ENCODE results near the gene EYS.

EYS gene

DNA sequence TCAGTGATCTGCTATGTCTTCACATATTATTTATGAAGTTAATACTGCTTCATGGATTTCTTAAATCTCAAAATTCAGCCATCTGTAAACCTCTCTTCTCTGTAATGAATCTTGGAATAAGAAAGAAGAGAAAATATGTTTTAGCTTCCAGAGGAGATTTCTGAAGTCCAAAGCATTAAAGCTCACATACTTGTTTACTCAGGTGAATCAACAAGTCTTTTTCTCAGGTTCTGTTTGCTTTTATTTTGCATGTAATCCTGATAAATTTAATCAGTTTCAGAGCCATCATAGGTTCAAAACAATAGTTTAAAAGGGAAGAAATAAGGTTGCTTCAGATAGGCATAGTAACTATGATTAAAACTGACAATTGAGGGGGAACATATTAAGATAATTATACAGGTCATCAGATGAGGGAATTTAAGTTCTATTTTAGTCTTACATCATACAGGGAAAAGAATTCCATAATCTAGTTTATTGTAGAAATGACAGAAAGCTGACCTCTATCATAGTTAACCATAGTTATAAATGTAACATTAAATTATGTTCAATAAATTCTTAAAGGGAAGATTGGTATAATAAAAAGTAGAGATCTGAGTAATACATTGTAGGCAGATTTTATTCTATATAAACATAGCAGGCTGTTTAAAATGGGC is 716.2 kb downstream of the EYS start:
- H2AFZ ChIP-seq (ENCODE audit: low read length, unreplicated experiment), result no peak overlapping the region
- H3K4me3 ChIP-seq (ENCODE audit: low read depth, low read length), result no peak overlapping the region
- no peak overlapping the region for H3K27ac ChIP-seq (ENCODE audit: low read depth, low read length)
- peaks cover 21% of the 10 kb centered on the region; the same call in 1 of the 2 replicates for H3K27me3 ChIP-seq (ENCODE audit: insufficient read depth, low read length)
- H3K36me3 ChIP-seq (ENCODE audit: insufficient read depth, low read length), result no peaks in the 10 kb centered on the region
- no peaks in the 10 kb centered on the region for H3K79me2 ChIP-seq (ENCODE audit: control insufficient read depth, insufficient read depth, low read length, unreplicated experiment)
- H3K4me1 ChIP-seq (ENCODE audit: control insufficient read depth, insufficient read depth, low read length, unreplicated experiment), result no peaks in the 10 kb centered on the region

DNA sequence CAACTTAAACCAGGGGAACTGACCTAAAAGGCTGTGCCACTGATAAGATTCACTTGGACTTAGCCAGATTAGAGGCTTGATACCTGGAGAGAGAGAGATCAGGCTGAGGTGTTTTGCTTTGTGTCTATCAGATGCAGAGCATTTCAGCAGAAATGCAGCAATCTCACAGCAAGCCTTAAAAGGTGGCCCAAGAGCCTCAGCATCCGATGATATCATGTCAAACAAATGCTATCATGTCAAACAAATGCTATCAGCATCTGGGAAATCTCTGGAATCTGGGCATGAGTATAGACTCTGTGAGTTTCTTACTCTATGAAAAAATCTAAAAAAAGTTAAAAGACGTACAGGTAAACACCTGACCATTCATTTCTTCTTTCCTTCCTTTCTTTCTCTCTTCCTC is 718.9 kb downstream of the EYS start:
- H3K4me3 ChIP-seq (ENCODE audit: low read depth, low read length), result no peak overlapping the region
- no peaks in the 10 kb centered on the region for H3K4me1 ChIP-seq (ENCODE audit: control insufficient read depth, insufficient read depth, low read length, unreplicated experiment)
- H3K36me3 ChIP-seq (ENCODE audit: insufficient read depth, low read length), result no peaks in the 10 kb centered on the region
- H3K79me2 ChIP-seq (ENCODE audit: control insufficient read depth, insufficient read depth, low read length, unreplicated experiment), result no peaks in the 10 kb centered on the region
- no peak overlapping the region for H3K27ac ChIP-seq (ENCODE audit: low read depth, low read length)
- peaks cover 24% of the 10 kb centered on the region; the same call in 1 of the 2 replicates for H3K27me3 ChIP-seq (ENCODE audit: insufficient read depth, low read length)
- H2AFZ ChIP-seq (ENCODE audit: low read length, unreplicated experiment), result no peak overlapping the region

DNA sequence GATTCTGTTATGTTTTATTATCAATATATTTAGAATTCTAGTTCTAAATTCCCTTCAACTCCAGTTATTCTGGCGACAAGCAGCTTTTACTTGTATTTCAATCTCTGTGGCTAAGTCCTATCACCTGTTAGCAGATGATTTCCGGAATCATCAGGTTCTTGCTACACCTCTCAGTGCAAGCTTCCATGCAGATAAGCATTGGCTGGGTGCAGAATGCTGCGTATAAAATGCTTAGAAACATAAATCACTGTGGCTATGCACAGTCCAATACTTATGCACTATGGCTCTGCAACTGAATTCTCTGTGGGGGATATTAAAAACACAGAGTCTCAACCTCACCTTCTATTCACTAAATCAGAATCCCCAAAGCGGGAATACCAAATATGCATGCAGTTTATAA is 720.0 kb downstream of the EYS start:
- Histone ChIP-seq H3K4me3 (ENCODE audit: low read depth, low read length) (no peak overlapping the region), H3K36me3 (ENCODE audit: insufficient read depth, low read length) (no peaks in the 10 kb centered on the region), H3K4me1 (ENCODE audit: control insufficient read depth, insufficient read depth, low read length, unreplicated experiment) (no peaks in the 10 kb centered on the region), H2AFZ (ENCODE audit: low read length, unreplicated experiment) (no peak overlapping the region), H3K27ac (ENCODE audit: low read depth, low read length) (no peak overlapping the region), H3K79me2 (ENCODE audit: control insufficient read depth, insufficient read depth, low read length, unreplicated experiment) (no peaks in the 10 kb centered on the region), H3K27me3 (ENCODE audit: insufficient read depth, low read length) (peaks cover 24% of the 10 kb centered on the region; the same call in 1 of the 2 replicates)

DNA sequence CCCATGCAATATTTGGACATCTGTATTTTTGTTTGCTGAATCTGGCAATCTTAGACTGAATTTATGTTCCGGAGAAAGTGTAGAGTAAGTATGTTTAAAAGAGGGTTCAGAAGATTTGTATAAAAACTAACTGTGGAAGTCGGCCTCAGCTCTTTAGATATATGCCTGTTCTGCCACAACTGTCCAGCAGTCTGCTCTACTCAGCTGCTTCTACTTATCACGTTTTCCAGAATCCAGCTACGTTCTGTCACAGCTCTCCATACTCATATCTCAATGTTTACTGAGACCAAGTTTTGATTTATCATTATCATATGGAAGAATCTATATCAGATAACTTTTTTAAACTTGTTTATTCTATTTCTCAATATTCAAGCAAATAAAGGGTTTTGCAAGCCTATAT is 721.3 kb downstream of the EYS start:
- Histone ChIP-seq H3K4me3 (ENCODE audit: low read depth, low read length) (no peak overlapping the region), H3K27ac (ENCODE audit: low read depth, low read length) (no peak overlapping the region), H3K27me3 (ENCODE audit: insufficient read depth, low read length) (peaks cover 16% of the 10 kb centered on the region; the same call in 1 of the 2 replicates), H3K4me1 (ENCODE audit: control insufficient read depth, insufficient read depth, low read length, unreplicated experiment) (no peaks in the 10 kb centered on the region), H3K79me2 (ENCODE audit: control insufficient read depth, insufficient read depth, low read length, unreplicated experiment) (no peaks in the 10 kb centered on the region), H3K36me3 (ENCODE audit: insufficient read depth, low read length) (no peaks in the 10 kb centered on the region), H2AFZ (ENCODE audit: low read length, unreplicated experiment) (no peak overlapping the region)

DNA sequence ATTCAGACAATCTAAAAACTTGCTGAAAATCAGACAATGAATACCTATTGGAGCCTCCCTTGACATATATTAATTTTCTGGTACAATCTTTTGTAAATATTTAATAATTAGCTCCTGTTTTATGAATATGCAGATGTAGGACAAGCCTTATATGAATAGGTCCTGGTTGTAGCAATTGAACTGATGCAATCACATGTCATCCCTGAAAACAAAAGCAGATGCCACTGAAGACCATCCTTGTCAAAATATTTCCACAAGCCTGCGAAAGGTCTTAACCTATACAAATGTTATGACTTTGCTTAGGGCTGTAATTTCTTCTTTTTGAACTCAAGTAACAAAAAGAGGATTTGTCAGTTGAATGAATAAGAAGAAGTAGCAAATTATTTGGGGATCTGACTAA is 722.1 kb downstream of the EYS start:
- Histone ChIP-seq H3K79me2 (ENCODE audit: control insufficient read depth, insufficient read depth, low read length, unreplicated experiment) (no peaks in the 10 kb centered on the region), H2AFZ (ENCODE audit: low read length, unreplicated experiment) (no peak overlapping the region), H3K27ac (ENCODE audit: low read depth, low read length) (no peak overlapping the region), H3K4me1 (ENCODE audit: control insufficient read depth, insufficient read depth, low read length, unreplicated experiment) (no peaks in the 10 kb centered on the region), H3K4me3 (ENCODE audit: low read depth, low read length) (no peak overlapping the region), H3K27me3 (ENCODE audit: insufficient read depth, low read length) (peaks cover 10% of the 10 kb centered on the region; the same call in 1 of the 2 replicates), H3K36me3 (ENCODE audit: insufficient read depth, low read length) (no peaks in the 10 kb centered on the region)

DNA sequence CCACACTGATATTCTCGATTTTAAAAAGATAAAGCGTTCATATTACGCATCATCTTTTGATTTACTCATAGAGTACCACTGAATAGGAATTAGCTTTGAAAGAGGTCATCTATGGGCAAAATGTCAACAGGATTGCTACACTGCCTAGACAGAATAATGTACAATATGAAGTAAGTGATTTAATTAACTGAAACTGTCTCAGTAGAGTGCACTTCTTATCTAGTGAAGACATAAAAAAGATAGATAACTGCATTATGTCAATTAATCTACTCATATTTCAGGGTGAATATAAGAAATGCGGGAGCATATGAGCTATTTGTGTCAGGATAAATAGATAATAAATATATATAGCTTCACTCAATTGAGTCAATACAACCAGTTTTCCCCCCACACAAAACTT is 723.9 kb downstream of the EYS start:
- no peak overlapping the region for H2AFZ ChIP-seq (ENCODE audit: low read length, unreplicated experiment)

DNA sequence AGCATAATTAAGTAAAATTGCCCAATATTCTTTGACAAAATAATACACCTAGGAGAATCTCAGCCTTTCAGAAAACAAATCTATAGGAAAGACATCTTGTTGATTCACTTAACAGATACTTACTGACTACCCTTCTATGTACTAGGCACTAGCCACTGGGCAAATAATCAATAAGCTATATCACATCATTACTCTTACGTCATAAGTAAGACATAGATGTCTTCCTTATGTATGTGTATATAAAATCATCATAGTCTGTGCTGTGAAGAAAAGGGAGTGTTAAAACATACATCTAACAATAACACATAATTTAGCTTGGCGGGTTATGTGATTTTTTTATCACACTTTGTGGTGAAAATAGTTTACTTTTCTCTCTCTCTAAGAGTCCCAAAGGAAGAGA is 733.9 kb downstream of the EYS start:
- Histone ChIP-seq H3K27me3 (ENCODE audit: insufficient read depth, low read length) (peaks cover 11% of the 10 kb centered on the region; the same call in 1 of the 2 replicates), H3K4me1 (ENCODE audit: control insufficient read depth, insufficient read depth, low read length, unreplicated experiment) (no peaks in the 10 kb centered on the region), H2AFZ (ENCODE audit: low read length, unreplicated experiment) (no peak overlapping the region), H3K27ac (ENCODE audit: low read depth, low read length) (no peak overlapping the region), H3K36me3 (ENCODE audit: insufficient read depth, low read length) (no peaks in the 10 kb centered on the region), H3K4me3 (ENCODE audit: low read depth, low read length) (no peak overlapping the region), H3K79me2 (ENCODE audit: control insufficient read depth, insufficient read depth, low read length, unreplicated experiment) (no peaks in the 10 kb centered on the region)

More for the DNA sequence above, 723.9 kb downstream of the EYS start:
- no peaks in the 10 kb centered on the region for H3K79me2 ChIP-seq (ENCODE audit: control insufficient read depth, insufficient read depth, low read length, unreplicated experiment)
- H3K4me3 ChIP-seq (ENCODE audit: low read depth, low read length), result no peak overlapping the region
- no peak overlapping the region for H3K27ac ChIP-seq (ENCODE audit: low read depth, low read length)
- no peaks in the 10 kb centered on the region for H3K4me1 ChIP-seq (ENCODE audit: control insufficient read depth, insufficient read depth, low read length, unreplicated experiment)
- H3K36me3 ChIP-seq (ENCODE audit: insufficient read depth, low read length), result no peaks in the 10 kb centered on the region
- H3K27me3 ChIP-seq (ENCODE audit: insufficient read depth, low read length), result peaks cover 8% of the 10 kb centered on the region; the same call in 1 of the 2 replicates

DNA sequence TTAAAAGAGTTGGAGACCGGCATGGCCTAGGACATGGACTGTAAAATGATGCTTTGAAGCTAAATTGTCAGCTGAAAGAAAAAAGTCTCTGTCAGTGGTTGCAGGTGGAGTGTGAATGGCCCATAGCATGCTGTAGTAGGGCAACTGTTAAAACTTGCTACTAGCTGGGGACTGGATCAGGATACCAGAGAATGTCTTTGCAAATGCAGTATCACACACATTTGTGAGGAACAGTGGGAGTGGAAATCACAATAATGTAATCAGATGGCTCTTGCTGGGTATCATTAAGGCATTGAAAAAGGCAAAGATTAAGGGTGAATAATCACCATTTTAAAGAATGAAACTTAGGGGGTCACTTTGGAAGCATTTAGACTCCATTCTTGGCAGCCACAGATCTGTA is 737.9 kb downstream of the EYS start:
- Histone ChIP-seq H2AFZ (ENCODE audit: low read length, unreplicated experiment) (no peak overlapping the region), H3K27me3 (ENCODE audit: insufficient read depth, low read length) (peaks cover 11% of the 10 kb centered on the region; the same call in 1 of the 2 replicates), H3K27ac (ENCODE audit: low read depth, low read length) (no peak overlapping the region), H3K79me2 (ENCODE audit: control insufficient read depth, insufficient read depth, low read length, unreplicated experiment) (no peaks in the 10 kb centered on the region), H3K36me3 (ENCODE audit: insufficient read depth, low read length) (no peaks in the 10 kb centered on the region), H3K4me3 (ENCODE audit: low read depth, low read length) (no peak overlapping the region), H3K4me1 (ENCODE audit: control insufficient read depth, insufficient read depth, low read length, unreplicated experiment) (no peaks in the 10 kb centered on the region)

DNA sequence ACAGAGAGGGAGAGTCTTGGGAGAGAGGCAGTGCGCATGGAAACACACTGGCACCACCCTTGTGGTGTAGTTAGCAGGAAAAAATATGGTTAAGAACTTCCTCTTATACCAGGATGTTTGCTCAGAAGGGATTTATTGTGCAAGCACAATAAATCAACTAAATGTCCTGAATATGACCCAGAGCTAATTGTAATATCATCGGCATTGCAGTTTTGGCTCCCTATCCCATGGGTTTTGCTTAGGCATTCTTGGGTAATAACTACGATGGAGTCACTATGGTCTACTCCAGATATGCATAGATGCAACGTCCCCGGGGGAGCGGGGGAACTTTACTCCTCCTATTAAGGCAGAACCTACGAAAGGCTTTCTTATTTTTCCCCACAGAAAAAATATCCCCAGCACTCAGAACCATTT is 751.6 kb downstream of the EYS start:
- no peaks in the 10 kb centered on the region for H3K79me2 ChIP-seq (ENCODE audit: control insufficient read depth, insufficient read depth, low read length, unreplicated experiment)
- no peak overlapping the region for H2AFZ ChIP-seq (ENCODE audit: low read length, unreplicated experiment)
- no peak overlapping the region for H3K4me3 ChIP-seq (ENCODE audit: low read depth, low read length)
- H3K27me3 ChIP-seq (ENCODE audit: insufficient read depth, low read length), result peaks cover 7% of the 10 kb centered on the region; the same call in 1 of the 2 replicates
- no peaks in the 10 kb centered on the region for H3K4me1 ChIP-seq (ENCODE audit: control insufficient read depth, insufficient read depth, low read length, unreplicated experiment)
- H3K27ac ChIP-seq (ENCODE audit: low read depth, low read length), result no peak overlapping the region
- no peaks in the 10 kb centered on the region for H3K36me3 ChIP-seq (ENCODE audit: insufficient read depth, low read length)

DNA sequence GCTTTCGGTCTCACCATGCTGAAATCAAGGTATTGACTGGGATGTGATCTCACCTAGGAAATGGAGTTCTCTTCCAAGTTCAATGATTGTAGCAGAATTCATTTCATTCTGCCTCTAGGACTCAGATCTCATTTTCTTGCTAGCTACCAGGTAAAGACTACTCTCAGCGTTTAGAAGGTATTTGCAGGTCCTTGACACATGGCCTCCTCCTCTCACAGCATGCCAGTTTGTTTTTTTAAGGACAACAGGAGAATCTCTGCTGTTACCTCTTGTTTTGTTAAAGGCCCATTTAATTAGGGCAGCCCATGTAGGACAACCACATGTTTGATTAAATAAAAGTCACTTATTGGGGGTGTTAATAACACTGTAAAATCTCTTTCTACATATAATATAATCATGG is 757.8 kb downstream of the EYS start:
- H2AFZ ChIP-seq (ENCODE audit: low read length, unreplicated experiment), result no peak overlapping the region

DNA sequence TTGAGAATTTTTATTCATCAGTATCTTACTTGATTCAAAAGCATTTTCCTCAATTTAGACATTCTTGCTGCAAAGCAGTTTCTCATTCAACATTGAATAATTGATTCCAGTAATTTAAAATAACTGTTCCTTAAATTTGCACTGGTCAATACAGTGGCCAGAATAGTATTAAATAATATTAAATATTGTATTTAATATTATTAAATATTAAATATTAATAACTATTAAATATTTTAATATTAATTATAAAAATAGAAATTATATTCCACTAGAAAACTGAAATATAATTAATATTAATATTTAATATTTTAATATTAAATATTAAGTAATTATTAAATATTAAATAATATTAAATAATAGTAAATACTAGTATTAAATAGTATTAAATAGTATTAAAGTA is 758.8 kb downstream of the EYS start:
- no peaks in the 10 kb centered on the region for H3K4me1 ChIP-seq (ENCODE audit: control insufficient read depth, insufficient read depth, low read length, unreplicated experiment)
- H3K27ac ChIP-seq (ENCODE audit: low read depth, low read length), result no peak overlapping the region
- H3K4me3 ChIP-seq (ENCODE audit: low read depth, low read length), result no peak overlapping the region
- no peak overlapping the region for H2AFZ ChIP-seq (ENCODE audit: low read length, unreplicated experiment)
- peaks cover 7% of the 10 kb centered on the region; the same call in 1 of the 2 replicates for H3K27me3 ChIP-seq (ENCODE audit: insufficient read depth, low read length)
- no peaks in the 10 kb centered on the region for H3K79me2 ChIP-seq (ENCODE audit: control insufficient read depth, insufficient read depth, low read length, unreplicated experiment)
- no peaks in the 10 kb centered on the region for H3K36me3 ChIP-seq (ENCODE audit: insufficient read depth, low read length)

More for the DNA sequence above, 757.8 kb downstream of the EYS start:
- H3K27me3 ChIP-seq (ENCODE audit: insufficient read depth, low read length), result peaks cover 7% of the 10 kb centered on the region; the same call in 1 of the 2 replicates
- H3K27ac ChIP-seq (ENCODE audit: low read depth, low read length), result no peak overlapping the region
- no peaks in the 10 kb centered on the region for H3K79me2 ChIP-seq (ENCODE audit: control insufficient read depth, insufficient read depth, low read length, unreplicated experiment)
- no peaks in the 10 kb centered on the region for H3K36me3 ChIP-seq (ENCODE audit: insufficient read depth, low read length)
- H3K4me3 ChIP-seq (ENCODE audit: low read depth, low read length), result no peak overlapping the region
- no peaks in the 10 kb centered on the region for H3K4me1 ChIP-seq (ENCODE audit: control insufficient read depth, insufficient read depth, low read length, unreplicated experiment)
